Mesodermal cell (in vitro differentiated cells): Measurements from ENCODE around the gene UTP14C.

Experiments used
- H3K27ac ChIP-seq: 2 replicates; pipeline ENCODE4 v1.7.0; 2013; ENCODE audit warnings: mild to moderate bottlenecking, low read depth, low read length, moderate library complexity; ENCODE audit not compliant: severe bottlenecking
- H3K36me3 ChIP-seq: 2 replicates; pipeline ENCODE4 v1.7.1; 2013; ENCODE audit warnings: mild to moderate bottlenecking, low read length, moderate library complexity; ENCODE audit not compliant: control insufficient read depth, insufficient read depth
- H3K4me1 ChIP-seq: one replicate; pipeline ENCODE4 v1.7.1; 2013; ENCODE audit warnings: mild to moderate bottlenecking, low read length; ENCODE audit not compliant: insufficient read depth, control insufficient read depth, poor library complexity, severe bottlenecking
- H3K4me3 ChIP-seq: 2 replicates; pipeline ENCODE4 v1.7.0; 2013; ENCODE audit warnings: low read length, control low read depth, mild to moderate bottlenecking; ENCODE audit not compliant: insufficient read depth, poor library complexity, severe bottlenecking; ENCODE audit errors: extremely low read depth
- H3K9me3 ChIP-seq: 2 replicates; pipeline ENCODE4 v1.7.1; 2013; ENCODE audit warnings: mild to moderate bottlenecking, low read length, moderate library complexity; ENCODE audit not compliant: control insufficient read depth
- WGBS, 2 experiments: methylation state at CpG; one replicate each; pipeline ENCODE4 v1.1.5; 2013; ENCODE audit warnings: missing lambda C conversion rate in 2 of 2; ENCODE audit not compliant: insufficient coverage in 2 of 2; 5-methylcytosine and 5-hydroxymethylcytosine counted together

The UTP14C gene

DNA sequence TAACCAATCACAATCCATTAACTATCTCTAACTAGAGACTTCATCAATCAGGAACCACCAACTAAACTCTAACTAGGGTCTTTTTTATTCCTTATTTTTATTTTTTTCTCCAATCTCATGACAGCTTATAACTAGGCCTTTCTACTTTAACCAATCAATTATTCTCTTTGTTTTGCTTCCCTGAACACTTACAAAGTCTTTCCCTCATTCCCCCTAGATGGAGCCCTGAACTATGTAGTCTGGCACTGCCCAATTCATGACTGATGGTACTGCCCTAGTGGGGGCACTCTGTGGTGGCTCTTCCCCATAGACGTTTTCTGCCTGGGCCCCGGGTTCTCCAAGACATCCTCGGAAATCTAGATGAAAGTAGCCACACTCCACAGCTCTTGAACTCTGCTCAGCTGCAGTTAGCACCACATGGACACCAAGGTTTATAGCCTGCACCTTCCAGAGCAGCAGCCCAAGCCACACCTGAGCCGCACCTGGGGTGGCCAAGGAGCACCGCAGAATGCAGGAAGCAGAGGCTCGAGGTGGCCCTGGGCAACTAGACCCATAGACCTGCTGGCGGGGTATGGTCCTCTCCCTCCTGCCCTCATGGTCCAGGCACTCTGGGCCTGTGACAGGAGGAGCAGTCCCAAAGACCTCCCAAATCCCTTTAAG, 19.9 kb upstream of the UTP14C start:
- no peaks in the 10 kb centered on the region for H3K4me1 ChIP-seq
- no peak overlapping the region for H3K4me3 ChIP-seq
- 91 to 92% methylated on average over 7 of the region's 7 CpGs for whole genome bisulfite sequencing, 2 experiments
- H3K36me3 ChIP-seq, result no peaks in the 10 kb centered on the region
- H3K9me3 ChIP-seq, result no peaks in the 10 kb centered on the region
- no peak overlapping the region for H3K27ac ChIP-seq

DNA sequence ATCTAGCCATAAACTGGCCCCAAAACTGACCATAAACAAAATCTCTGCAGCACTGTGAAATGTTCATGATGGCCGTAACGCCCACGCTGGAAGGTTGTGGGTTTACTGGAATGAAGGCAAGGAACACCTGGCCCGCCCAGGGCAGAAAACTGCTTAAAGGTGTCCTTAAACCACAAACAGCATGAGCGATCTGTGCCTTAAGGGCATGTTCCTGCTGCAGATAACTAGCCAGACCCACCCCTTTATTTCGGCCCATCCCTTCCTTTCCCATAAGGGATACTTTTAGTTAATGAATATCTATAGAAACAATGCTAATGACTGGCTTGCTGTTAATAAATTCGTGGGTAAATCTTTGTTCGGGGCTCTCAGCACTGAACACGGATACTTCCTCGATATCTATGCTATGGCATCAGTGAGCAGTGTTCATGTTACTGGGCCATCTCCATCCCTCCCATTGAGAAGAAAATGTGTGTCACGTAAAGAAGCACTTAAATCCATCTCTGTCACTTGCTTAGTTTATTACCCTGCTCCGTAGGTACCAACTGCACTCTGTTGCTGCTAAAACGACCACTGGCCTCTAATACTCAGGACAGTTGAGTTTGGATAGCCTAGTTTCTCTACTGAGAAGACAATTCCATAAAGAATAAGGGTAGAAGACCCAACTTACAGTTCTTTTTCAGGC, 18.5 kb upstream of the UTP14C start:
- H3K36me3 ChIP-seq, result no peaks in the 10 kb centered on the region
- H3K9me3 ChIP-seq, result no peaks in the 10 kb centered on the region
- H3K4me1 ChIP-seq, result no peaks in the 10 kb centered on the region
- 90 to 98% methylated on average over 7 to 10 of the region's 13 CpGs for WGBS, 2 experiments
- no peak overlapping the region for H3K27ac ChIP-seq
- H3K4me3 ChIP-seq, result no peak overlapping the region

DNA sequence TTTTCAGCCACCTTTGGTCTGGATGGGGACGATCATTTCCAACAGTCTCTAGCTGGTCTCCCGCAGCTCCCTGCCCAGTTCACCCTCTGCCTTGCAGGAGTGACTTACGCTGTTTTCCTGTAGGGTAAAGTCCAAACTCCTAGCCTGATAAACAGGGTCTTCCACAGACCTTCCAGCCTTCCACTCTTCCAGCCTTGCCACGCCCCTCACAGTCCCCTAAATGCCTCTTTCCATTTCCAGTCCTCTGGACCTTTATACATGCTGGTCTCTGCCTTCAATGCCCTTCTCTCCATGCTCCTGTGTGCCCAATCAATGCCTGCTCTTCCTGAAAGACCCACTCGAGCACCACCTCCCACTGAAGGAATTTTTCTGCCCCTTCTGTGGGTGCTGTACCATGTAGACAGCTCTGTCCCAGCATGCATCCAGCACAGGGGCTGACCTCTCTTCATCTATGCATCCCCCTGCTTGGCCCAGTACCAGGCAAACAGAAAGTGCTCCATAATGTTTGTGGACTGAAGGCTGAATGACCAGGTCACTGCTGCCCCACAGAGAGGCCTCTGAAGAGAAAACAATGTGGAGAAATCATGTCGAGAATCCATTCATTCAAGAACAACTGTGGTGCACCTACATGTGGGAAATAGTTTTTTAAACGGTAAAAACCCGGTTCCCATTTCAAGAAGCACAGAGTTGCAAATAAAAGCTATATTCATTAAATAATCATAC, 17.8 kb upstream of the UTP14C start:
- Histone ChIP-seq H3K4me3 (no peak overlapping the region), H3K4me1 (no peaks in the 10 kb centered on the region), H3K36me3 (no peaks in the 10 kb centered on the region), H3K27ac (no peak overlapping the region), H3K9me3 (no peaks in the 10 kb centered on the region)
- WGBS, 2 experiments, result 86 to 92% methylated on average over 5 of the region's 8 CpGs

DNA sequence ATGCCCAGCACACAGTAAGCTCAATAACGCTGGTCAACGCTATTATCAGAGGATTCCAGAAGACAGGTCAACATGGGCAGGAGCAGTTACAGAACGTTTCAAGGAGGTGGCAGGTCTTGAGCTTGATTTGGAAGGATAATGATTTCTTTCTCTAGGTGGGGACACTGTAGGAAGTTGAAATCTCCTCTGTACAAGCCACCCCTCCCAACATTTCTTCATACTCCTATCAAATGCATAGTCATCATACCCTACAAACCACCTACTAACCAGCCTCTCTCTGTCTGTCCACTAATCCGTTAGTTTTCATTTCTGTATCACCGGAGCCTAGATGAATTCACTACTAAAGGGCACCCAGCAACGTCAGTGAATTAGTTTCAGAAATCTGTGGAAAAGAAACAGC, 14.5 kb upstream of the UTP14C start:
- Histone ChIP-seq H3K27ac (no peak overlapping the region), H3K4me1 (no peaks in the 10 kb centered on the region), H3K36me3 (peaks cover under 1% of the 10 kb centered on the region), H3K4me3 (no peak overlapping the region), H3K9me3 (no peaks in the 10 kb centered on the region)
- WGBS, 2 experiments, result 65 to 67% methylated on average over 4 to 5 of the region's 6 CpGs

DNA sequence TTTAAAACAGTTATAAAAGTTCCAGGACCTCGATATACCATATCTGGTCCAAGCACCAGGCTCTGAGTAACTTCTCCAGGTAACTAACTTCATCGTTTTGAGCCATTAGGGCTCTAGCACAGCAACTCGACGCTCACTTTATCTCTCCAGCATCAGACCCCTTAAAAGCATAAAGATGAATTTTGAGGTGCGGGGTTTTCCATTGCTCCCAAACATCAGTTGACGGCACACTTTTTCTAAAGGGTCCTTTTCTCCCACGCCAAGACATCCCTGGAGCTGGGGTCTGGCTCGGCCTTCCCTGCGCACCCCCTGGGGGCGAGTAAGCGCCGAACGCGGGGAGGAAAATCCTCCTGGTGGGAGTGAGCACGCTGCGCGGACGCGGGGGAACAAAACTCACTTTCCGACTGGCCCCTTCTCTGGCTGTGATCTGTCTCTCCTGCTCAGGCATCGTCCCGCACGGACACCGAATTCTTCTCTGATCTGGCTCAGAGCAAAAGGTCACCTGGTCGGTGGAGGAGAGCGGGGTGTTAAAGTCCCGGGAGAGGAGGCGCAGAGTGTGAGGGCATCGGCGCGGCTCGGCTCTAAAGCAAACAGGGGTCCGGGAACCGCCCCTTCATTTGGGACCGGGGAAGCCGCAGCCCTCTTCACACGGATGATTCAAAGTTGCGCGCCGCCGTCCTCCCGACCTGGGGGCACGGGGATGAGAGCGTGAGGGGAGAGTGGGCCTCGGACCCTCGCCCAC, 13.4 kb upstream of the UTP14C start, which contains the start of gene ATP7B:
TSS of gene ATP7B (minus strand) at position 561 of the 742 bp plus-strand sequence. CDS start at position 448, 113 bp downstream.
- Histone ChIP-seq H3K27ac (peak within 1 kb of the TSS; percentile 81), H3K4me1 (no peaks in the 10 kb centered on the region), H3K36me3 (peaks cover 11% of the 10 kb centered on the region), H3K9me3 (no peaks in the 10 kb centered on the region), H3K4me3 (peak within 1 kb of the TSS; percentile 80)
- WGBS, 2 experiments, result 1 to 2% methylated on average over 33 to 34 of the region's 46 CpGs

DNA sequence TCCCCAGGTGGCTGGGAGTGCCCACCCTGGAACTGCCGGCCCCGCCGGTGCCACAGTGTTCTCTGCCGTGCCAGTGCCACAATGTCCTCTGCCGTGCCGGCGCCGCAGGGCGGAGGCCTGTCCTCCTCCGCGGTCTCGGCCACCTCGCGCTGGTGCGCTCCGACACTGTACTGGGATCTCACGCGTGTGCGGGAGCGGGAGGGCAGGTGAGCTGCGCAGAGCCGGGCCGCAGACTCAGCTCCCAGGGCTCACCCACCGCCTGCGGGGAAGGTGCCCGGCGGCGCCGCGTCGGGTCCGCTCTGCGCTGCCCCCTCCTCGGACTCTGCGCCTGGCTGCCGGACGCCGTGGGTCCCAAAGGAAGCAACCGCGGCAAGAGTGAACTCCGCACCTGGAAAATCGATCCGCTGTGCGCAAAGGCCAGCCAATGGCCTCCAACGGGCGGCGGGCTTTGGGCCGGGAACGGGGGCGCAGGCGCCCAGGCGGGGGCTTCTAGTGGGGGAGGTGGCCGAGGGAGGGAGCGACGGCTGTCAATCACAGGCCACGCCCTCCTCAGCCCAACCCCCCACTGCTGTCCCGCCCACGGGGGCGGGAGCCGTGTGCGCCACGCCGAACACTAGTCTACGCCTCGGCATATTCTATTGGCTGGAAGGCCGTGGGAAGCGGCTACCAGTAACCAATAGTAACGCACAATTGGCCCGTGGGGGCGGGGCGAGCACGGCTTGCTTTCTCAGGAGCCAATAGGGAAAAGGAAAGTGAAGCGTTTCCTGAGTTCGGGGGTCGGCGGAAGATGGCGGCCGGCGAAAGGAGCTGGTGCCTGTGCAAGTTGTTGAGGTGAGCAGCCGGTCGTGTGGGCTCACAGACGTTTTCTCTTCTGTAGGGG, 12.6 kb upstream of the UTP14C start, which contains the start of gene ALG11:
TSS of gene ALG11 (plus strand) at position 767 of the 880 bp plus-strand sequence. CDS start at position 788, 21 bp downstream.
- peaks cover 20% of the 10 kb centered on the region for H3K36me3 ChIP-seq
- no peaks in the 10 kb centered on the region for H3K9me3 ChIP-seq
- no peaks in the 10 kb centered on the region for H3K4me1 ChIP-seq
- H3K4me3 ChIP-seq, result peak within 1 kb of the TSS; percentile 80
- peak within 1 kb of the TSS; percentile 81 for H3K27ac ChIP-seq
- 0 to 1% methylated on average over 61 of the region's 82 CpGs for WGBS, 2 experiments

DNA sequence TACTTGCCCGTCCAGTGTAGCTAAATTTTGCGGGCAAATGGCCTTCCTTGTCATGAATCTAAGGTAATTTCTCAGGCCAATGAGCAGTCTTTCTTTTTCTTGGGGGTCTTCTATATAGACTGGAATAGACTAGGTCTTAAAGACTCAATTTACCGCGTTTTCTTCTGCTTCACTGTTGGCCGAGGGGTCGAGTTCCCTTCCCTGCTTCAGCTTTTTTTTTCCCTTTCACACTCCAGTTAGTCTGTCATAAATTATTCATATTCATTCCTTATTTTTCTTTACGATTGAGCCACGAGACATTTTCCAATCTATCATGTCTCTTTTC, 12.0 kb upstream of the UTP14C start:
- Histone ChIP-seq H3K9me3 (no peaks in the 10 kb centered on the region), H3K36me3 (peaks cover 26% of the 10 kb centered on the region), H3K27ac (peak overlapping the region; percentile 81), H3K4me3 (peak overlapping the region; percentile 80), H3K4me1 (no peaks in the 10 kb centered on the region)
- WGBS, 2 experiments, result 0% methylated on average over 7 to 8 of the region's 8 CpGs

DNA sequence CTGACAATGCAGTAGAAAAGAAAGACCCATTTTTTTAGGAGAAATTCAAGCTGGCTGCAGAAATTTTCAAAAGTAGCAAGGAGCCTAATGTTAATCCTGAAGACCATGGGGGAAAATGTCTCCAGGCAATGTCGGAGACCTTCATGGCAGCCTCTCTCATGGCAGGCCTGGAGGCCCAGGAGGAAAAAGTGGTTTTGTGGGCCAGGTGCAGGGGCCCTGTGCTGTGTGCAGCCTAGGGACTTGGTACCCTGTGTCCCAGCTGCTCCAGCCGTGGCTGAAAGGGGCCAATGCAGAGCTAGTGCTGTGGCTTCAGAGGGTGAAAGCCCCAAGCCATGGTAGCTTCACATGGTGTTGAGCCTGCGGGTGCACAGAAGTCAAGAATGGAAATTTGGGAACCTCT, 8.2 kb upstream of the UTP14C start:
- Histone ChIP-seq H3K4me3 (no peak overlapping the region), H3K36me3 (peaks cover 59% of the 10 kb centered on the region), H3K4me1 (no peaks in the 10 kb centered on the region), H3K27ac (no peak overlapping the region), H3K9me3 (no peaks in the 10 kb centered on the region)
- WGBS, 2 experiments, result 89 to 100% methylated on average over 3 of the region's 3 CpGs

DNA sequence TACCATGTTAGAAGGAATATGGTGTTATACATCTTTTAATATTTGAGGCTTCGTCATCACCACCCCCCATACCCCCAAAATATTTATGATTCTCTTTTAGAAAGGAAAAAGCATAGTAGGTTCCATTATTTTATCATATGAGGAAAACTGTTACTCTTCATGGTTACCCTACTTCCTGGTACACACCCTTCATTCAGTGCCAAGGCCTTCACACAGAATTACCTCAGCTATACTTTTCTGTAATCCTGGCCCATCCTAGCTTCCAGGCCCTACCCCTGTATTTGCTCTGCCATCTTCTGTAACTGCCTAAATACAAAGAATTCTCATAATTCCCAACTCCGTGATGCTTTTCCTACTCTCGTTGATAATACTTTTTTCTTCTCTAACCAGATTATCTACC, 4.3 kb upstream of the UTP14C start:
- Histone ChIP-seq H3K36me3 (peaks cover 94% of the 10 kb centered on the region), H3K9me3 (no peaks in the 10 kb centered on the region), H3K4me3 (no peak overlapping the region), H3K27ac (no peak overlapping the region), H3K4me1 (no peaks in the 10 kb centered on the region)
- 93 to 95% methylated on average over 2 of the region's 3 CpGs for WGBS, 2 experiments

DNA sequence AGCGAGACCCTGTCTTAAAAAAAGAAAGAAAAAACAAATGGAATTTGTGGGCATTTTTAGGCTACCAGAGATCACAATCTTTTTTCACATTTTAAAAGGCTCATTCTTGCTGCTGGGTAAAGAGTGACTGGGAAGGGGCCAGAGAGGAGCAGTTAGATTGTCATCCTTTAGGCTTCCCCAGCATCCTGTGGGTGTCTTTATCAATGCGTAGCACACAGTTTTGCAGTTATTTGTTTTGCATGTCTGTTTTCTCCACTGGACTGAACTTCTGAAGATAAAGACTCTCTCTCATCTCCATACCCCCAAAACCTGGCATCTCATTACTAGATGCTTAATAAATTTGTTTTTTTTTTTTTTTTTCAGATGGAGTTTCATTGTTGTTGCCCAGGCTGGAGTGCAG, 2.1 kb upstream of the UTP14C start:
- Histone ChIP-seq H3K4me3 (no peak overlapping the region), H3K4me1 (no peaks in the 10 kb centered on the region), H3K36me3 (peaks cover 94% of the 10 kb centered on the region), H3K9me3 (peaks cover 8% of the 10 kb centered on the region), H3K27ac (no peak overlapping the region)
- 100% methylated on average over 1 of the region's 2 CpGs; no CpG with 5 or more reads in 1 of the 2 experiments for WGBS, 2 experiments
